Mesothelial cell of epicardium (in vitro differentiated cells): ENCODE data around the gene SLC24A3. TPM values are rescaled to one million over a fixed set of nuclear protein-coding genes. Genes with fewer than 3 reads are reported as not detected.

Experiments
- DNase-seq, 2 experiments: peaks; one replicate each; pipeline ENCODE4 v3.0.0; 2021; ENCODE audit warnings: low spot score in 2 of 2; ENCODE audit not compliant: unreplicated experiment in 2 of 2
- H3K27ac Mint-ChIP-seq: 2 replicates; pipeline ENCODE4 v1.8.0; 2021; ENCODE audit warnings: mixed read lengths
- H3K27me3 Mint-ChIP-seq: 2 replicates; pipeline ENCODE4 v1.8.0; 2021; ENCODE audit warnings: low read depth, mixed read lengths
- H3K36me3 Mint-ChIP-seq: 2 replicates; pipeline ENCODE4 v1.8.0; 2021; ENCODE audit warnings: mixed read lengths
- H3K4me1 Mint-ChIP-seq: 2 replicates; pipeline ENCODE4 v1.8.0; 2021; ENCODE audit warnings: mixed read lengths
- H3K4me3 Mint-ChIP-seq: 2 replicates; pipeline ENCODE4 v1.8.0; 2021; ENCODE audit warnings: mild to moderate bottlenecking, moderate library complexity, mixed read lengths
- H3K9me3 Mint-ChIP-seq: 2 replicates; pipeline ENCODE4 v1.8.0; 2021; ENCODE audit warnings: mixed read lengths
- CTCF ChIP-seq: fragments of 200-600 bp; sonication (generic); IDR thresholded peaks from one replicate; pipeline ENCODE4 v1.5.0; 2021; ENCODE audit warnings: antibody characterized with exemption; ENCODE audit not compliant: unreplicated experiment
- total RNA-seq: library from RNA; stranded (reverse); gene quantifications from 3 replicates; pipeline ENCODE4 v1.2.1, GENCODE V29; 2021

SLC24A3 gene
- total RNA-seq, 1 donor from 2014 or later = 3.2 TPM

- H3K4me3 Mint-ChIP-seq = no peak overlapping the region
- peaks cover 8% of the 10 kb centered on the region for H3K36me3 Mint-ChIP-seq
- peaks cover 19% of the 10 kb centered on the region for H3K9me3 Mint-ChIP-seq
- no peak for TF ChIP-seq CTCF
- DNase-seq = no peak
- H3K27me3 Mint-ChIP-seq = peaks cover 2% of the 10 kb centered on the region
- H3K4me1 Mint-ChIP-seq = peaks cover 22% of the 10 kb centered on the region
- no peak overlapping the region for H3K27ac Mint-ChIP-seq
Observed at GRCh38 chr20:19446246-19446645, 233.8 kb downstream of the SLC24A3 start.

GRCh38 chr20:19448632-19449031 lies 236.2 kb downstream of the SLC24A3 start:
- Mint-ChIP-seq H3K4me3 (no peak overlapping the region), H3K4me1 (peaks cover 43% of the 10 kb centered on the region), H3K27ac (no peak overlapping the region), H3K27me3 (peaks cover 2% of the 10 kb centered on the region), H3K36me3 (peaks cover 2% of the 10 kb centered on the region), H3K9me3 (peaks cover 6% of the 10 kb centered on the region)
- TF ChIP-seq CTCF = no peak
- no peak for DNase-seq

GRCh38 chr20:19449051-19449450 lies 236.6 kb downstream of the SLC24A3 start:
- no peak for TF ChIP-seq CTCF
- DNase-seq = peak in 1 of 2 experiments; percentile 46
- H3K4me3 Mint-ChIP-seq = no peak overlapping the region
- H3K4me1 Mint-ChIP-seq = peaks cover 48% of the 10 kb centered on the region
- peaks cover 2% of the 10 kb centered on the region for H3K27me3 Mint-ChIP-seq
- peak overlapping the region; percentile 44 for H3K27ac Mint-ChIP-seq
- peaks cover 2% of the 10 kb centered on the region for H3K9me3 Mint-ChIP-seq
- H3K36me3 Mint-ChIP-seq = peaks cover 1% of the 10 kb centered on the region

GRCh38 chr20:19451231-19451922 lies 238.9 kb downstream of the SLC24A3 start:
- peaks cover 2% of the 10 kb centered on the region for H3K27me3 Mint-ChIP-seq
- peak overlapping the region; percentile 44 for H3K27ac Mint-ChIP-seq
- no peaks in the 10 kb centered on the region for H3K36me3 Mint-ChIP-seq
- no peak for TF ChIP-seq CTCF
- peaks cover 2% of the 10 kb centered on the region for H3K9me3 Mint-ChIP-seq
- no peak overlapping the region for H3K4me3 Mint-ChIP-seq
- H3K4me1 Mint-ChIP-seq = peaks cover 63% of the 10 kb centered on the region
- no peak for DNase-seq

GRCh38 chr20:19451923-19452295 lies 239.5 kb downstream of the SLC24A3 start:
- H3K27me3 Mint-ChIP-seq = peaks cover 2% of the 10 kb centered on the region
- H3K27ac Mint-ChIP-seq = peak overlapping the region; percentile 10
- DNase-seq = no peak
- no peak overlapping the region for H3K4me3 Mint-ChIP-seq
- peaks cover 2% of the 10 kb centered on the region for H3K9me3 Mint-ChIP-seq
- no peaks in the 10 kb centered on the region for H3K36me3 Mint-ChIP-seq
- no peak for TF ChIP-seq CTCF
- H3K4me1 Mint-ChIP-seq = peaks cover 68% of the 10 kb centered on the region
